ENCODE results near the gene AGPAT4.
"Not testable (repeated sequence)": the region's sequence is repeated elsewhere in the genome, so short reads cannot be mapped to it uniquely, and the experiment has no call there.

The AGPAT4 gene

GRCh38 chr6:161227004-161227960 lies 46.6 kb downstream of the AGPAT4 start:
- DNase-seq (ENCODE audit: low read depth in 2 of 2): no peak

GRCh38 chr6:161226009-161226964 lies 47.6 kb downstream of the AGPAT4 start:
- no peak for DNase-seq (ENCODE audit: low read depth in 2 of 2)

- DNase-seq (ENCODE audit: low read depth in 2 of 2): no peak
Observed at GRCh38 chr6:161225681-161226008, 48.2 kb downstream of the AGPAT4 start.

GRCh38 chr6:161224951-161225680 lies 48.7 kb downstream of the AGPAT4 start:
- DNase-seq (ENCODE audit: low read depth in 2 of 2): not testable (repeated sequence)

GRCh38 chr6:161223646-161224045 lies 50.2 kb downstream of the AGPAT4 start:
- DNase-seq (ENCODE audit: low read depth in 2 of 2): no peak

GRCh38 chr6:161222706-161223234 lies 51.1 kb downstream of the AGPAT4 start:
- no peak for DNase-seq (ENCODE audit: low read depth in 2 of 2)

GRCh38 chr6:161220346-161220745 lies 53.5 kb downstream of the AGPAT4 start:
- no peak for DNase-seq (ENCODE audit: low read depth in 2 of 2)

- DNase-seq (ENCODE audit: low read depth in 2 of 2): no peak
Observed at GRCh38 chr6:161219680-161220079, 54.2 kb downstream of the AGPAT4 start.

- no peak for DNase-seq (ENCODE audit: low read depth in 2 of 2)
Observed at GRCh38 chr6:161218222-161218621, 55.6 kb downstream of the AGPAT4 start.

GRCh38 chr6:161217628-161218027 lies 56.2 kb downstream of the AGPAT4 start:
- no peak for DNase-seq (ENCODE audit: low read depth in 2 of 2)

- no peak for DNase-seq (ENCODE audit: low read depth in 2 of 2)
Observed at GRCh38 chr6:161216616-161217205, 57.1 kb downstream of the AGPAT4 start.

GRCh38 chr6:161215876-161216615 lies 57.8 kb downstream of the AGPAT4 start:
- no peak for DNase-seq (ENCODE audit: low read depth in 2 of 2)

GRCh38 chr6:161215193-161215592 lies 58.7 kb downstream of the AGPAT4 start:
- peak; percentile 93 to 94 for DNase-seq (ENCODE audit: low read depth in 2 of 2)

GRCh38 chr6:161214722-161215121 lies 59.1 kb downstream of the AGPAT4 start:
- no peak for DNase-seq (ENCODE audit: low read depth in 2 of 2)

GRCh38 chr6:161212902-161213301 lies 61.0 kb downstream of the AGPAT4 start:
- no peak for DNase-seq (ENCODE audit: low read depth in 2 of 2)

GRCh38 chr6:161211380-161212035 lies 62.4 kb downstream of the AGPAT4 start:
- DNase-seq (ENCODE audit: low read depth in 2 of 2): no peak

- no peak for DNase-seq (ENCODE audit: low read depth in 2 of 2)
Observed at GRCh38 chr6:161210857-161211256, 63.0 kb downstream of the AGPAT4 start.

- DNase-seq (ENCODE audit: low read depth in 2 of 2): no peak
Observed at GRCh38 chr6:161207200-161207599, 66.7 kb downstream of the AGPAT4 start.

- DNase-seq (ENCODE audit: low read depth in 2 of 2): no peak
Observed at GRCh38 chr6:161204866-161205557, 68.8 kb downstream of the AGPAT4 start.
